HepG2 (cell line): ENCODE results near the gene HPDL. TPM values are rescaled to one million over a fixed set of nuclear protein-coding genes. Genes with fewer than 3 reads are reported as not detected.
A peak's percentile ranks its signal among the peaks of the same experiment; 100 is the strongest.

Experiments used
- ATAC-seq: fragments of 200-7000 bp; cut with Tn5 transposase; 3 replicates; pipeline ENCODE4 v1.9.1; 2020; ENCODE audit warnings: mild to moderate bottlenecking, moderate library complexity
- BruUV-seq: library from RNA; stranded (reverse); fragments of 400-500 nt; replicated peaks from 2 replicates; lab custom pipeline; 2021; lab: Mats Ljungman, UMichigan
- CTCF ChIA-PET: fragments of 300-600 bp; formaldehyde crosslinking; extraction: SDS; loops from one replicate; lab custom pipeline; 2021; ENCODE audit warnings: low total read pairs, inconsistent platforms, low intra/inter-chr PET ratio; lab: Yijun Ruan, JAX
- POLR2A ChIA-PET: fragments of 350-600 bp; sonication (Branson Sonifier 250); formaldehyde crosslinking; loops from one replicate; lab custom pipeline; 2020; ENCODE audit warnings: antibody characterized with exemption, inconsistent platforms; lab: Yijun Ruan, JAX
- DNase-seq: peaks from one replicate; pipeline ENCODE4 v3.0.0-alpha.2; 2015; ENCODE audit warnings: low spot score
- FAIRE-seq: peaks from 3 replicates; lab custom pipeline; 2011; peaks lifted over from hg19 to GRCh38; lab: Jason Lieb, UNC
- H2AFZ ChIP-seq: one replicate; pipeline ENCODE4 v1.6.1; 2011; ENCODE audit warnings: low read length, inconsistent platforms
- H3K27ac ChIP-seq: fragments of 300-600 bp; 3 replicates; pipeline ENCODE4 v1.8.0; 2011; ENCODE audit warnings: mixed run types, mild to moderate bottlenecking, mixed read lengths, low read length, inconsistent platforms; ENCODE audit not compliant: insufficient read depth; ENCODE audit errors: extremely low read length
- H3K27me3 ChIP-seq, 2 experiments: fragments of 200-600 bp in 1 of 2; 2 replicates in 1 of 2; 3 replicates in 1 of 2; pipeline versions ENCODE4 v1.6.0 to v1.8.0; 2011; ENCODE audit warnings: low read length in 2 of 2, mild to moderate bottlenecking in 2 of 2, moderate library complexity in 2 of 2, inconsistent platforms in 1 of 2; ENCODE audit not compliant: insufficient read depth in 2 of 2, control insufficient read depth in 1 of 2
- H3K36me3 ChIP-seq, 2 experiments: fragments of 200-600 bp in 1 of 2; replicated peaks in 1 of 2; 2 replicates in 1 of 2; 3 replicates in 1 of 2; pipeline versions ENCODE4 v1.5.1 to v1.8.0; 2011; ENCODE audit warnings: low read length in 2 of 2, inconsistent platforms in 1 of 2; ENCODE audit not compliant: insufficient read depth in 2 of 2, control insufficient read depth in 1 of 2
- H3K4me1 ChIP-seq: 2 replicates; pipeline ENCODE4 v1.5.1; 2012; ENCODE audit warnings: low read length, inconsistent platforms; ENCODE audit not compliant: insufficient read depth
- H3K4me2 ChIP-seq: 2 replicates; pipeline ENCODE4 v1.6.0; 2011; ENCODE audit warnings: low read depth, low read length, inconsistent platforms
- H3K4me3 ChIP-seq, 3 experiments: fragments of 200-600 bp in 1 of 3; sonication (generic), shearing (Covaris generic) in 1 of 3; replicated peaks in 1 of 3; 2 replicates each; pipeline ENCODE4 v1.5.1; 2011 to 2016; ENCODE audit warnings: low read length in 3 of 3, inconsistent platforms in 2 of 3, low read depth in 2 of 3, mild to moderate bottlenecking in 2 of 3, control low read depth in 1 of 3, mixed read lengths in 1 of 3; ENCODE audit not compliant: insufficient read depth in 1 of 3
- H3K79me2 ChIP-seq: one replicate; pipeline ENCODE4 v1.6.1; 2011; ENCODE audit warnings: low read length, inconsistent platforms; ENCODE audit not compliant: insufficient read depth
- H3K9ac ChIP-seq: 2 replicates; pipeline ENCODE4 v1.6.0; 2011; ENCODE audit warnings: mild to moderate bottlenecking, low read depth, low read length, inconsistent platforms; ENCODE audit not compliant: insufficient read depth
- H3K9me3 ChIP-seq: 2 replicates; pipeline ENCODE4 v1.5.1; 2012; ENCODE audit warnings: mild to moderate bottlenecking, low read length
- H4K20me1 ChIP-seq: 2 replicates; pipeline ENCODE4 v1.6.0; 2011; ENCODE audit warnings: inconsistent platforms, mild to moderate bottlenecking, low read length, moderate library complexity; ENCODE audit not compliant: insufficient read depth
- CHCHD3 ChIP-seq: sonication (generic); formaldehyde crosslinking; IDR thresholded peaks from 2 replicates; pipeline ENCODE4 v1.8.0; 2022; ENCODE audit warnings: mild to moderate bottlenecking, missing genetic modification reagents, moderate library complexity
- EEA1 ChIP-seq: sonication (generic); formaldehyde crosslinking; IDR thresholded peaks from 2 replicates; pipeline ENCODE4 v1.5.1; 2020; ENCODE audit warnings: mild to moderate bottlenecking, missing genetic modification reagents, borderline replicate concordance
- MAFF ChIP-seq: IDR thresholded peaks from 2 replicates; pipeline ENCODE4 v1.6.1; 2011; ENCODE audit warnings: low read depth, low read length, improper control_type of control experiment
- MAFK ChIP-seq, 2 experiments: IDR thresholded peaks in 1 of 2; conservative IDR thresholded peaks in 1 of 2; 2 replicates each; pipeline ENCODE4 v1.6.1; 2011; ENCODE audit warnings: improper control_type of control experiment in 2 of 2, low read length in 2 of 2
- MEF2D ChIP-seq: sonication (generic); formaldehyde crosslinking; IDR thresholded peaks from 2 replicates; pipeline ENCODE4 v1.5.1; 2020; ENCODE audit warnings: mild to moderate bottlenecking, missing genetic modification reagents
- MTA1 ChIP-seq: sonication (generic); formaldehyde crosslinking; IDR thresholded peaks from 2 replicates; pipeline ENCODE4 v1.4.0; 2020; ENCODE audit warnings: missing genetic modification reagents, mild to moderate bottlenecking, borderline replicate concordance
- MXD4 ChIP-seq: IDR thresholded peaks from 2 replicates; pipeline ENCODE4 v1.6.1; 2016; ENCODE audit warnings: mild to moderate bottlenecking, missing biosample characterization, missing genetic modification reagents
- NFE2L2 ChIP-seq: fragments of 150-350 bp; IDR thresholded peaks from 2 replicates; pipeline ENCODE4 v1.6.1; 2014; ENCODE audit warnings: low read length
- SP140L ChIP-seq: sonication (generic); formaldehyde crosslinking; IDR thresholded peaks from 2 replicates; pipeline ENCODE4 v1.4.0; 2020; ENCODE audit warnings: missing genetic modification reagents, borderline replicate concordance
- SRSF9 ChIP-seq: fragments of 200-400 bp; formaldehyde crosslinking; IDR thresholded peaks from 2 replicates; pipeline ENCODE4 v1.6.1; 2018; ENCODE audit warnings: borderline replicate concordance, mild to moderate bottlenecking, low read depth, low read length; ENCODE audit not compliant: insufficient read depth, poor library complexity, severe bottlenecking
- TRIM24 ChIP-seq: sonication (generic); formaldehyde crosslinking; IDR thresholded peaks from 2 replicates; pipeline ENCODE4 v1.8.0; 2022; ENCODE audit warnings: mild to moderate bottlenecking, missing genetic modification reagents
- ZNF451 ChIP-seq: sonication (generic); formaldehyde crosslinking; IDR thresholded peaks from 2 replicates; pipeline ENCODE4 v1.5.0; 2020; ENCODE audit warnings: mild to moderate bottlenecking, missing genetic modification reagents
- ZNF564 ChIP-seq: sonication (generic); formaldehyde crosslinking; IDR thresholded peaks from 2 replicates; pipeline ENCODE4 v1.8.1; 2023; ENCODE audit warnings: mild to moderate bottlenecking, missing genetic modification reagents
- ZNF572 ChIP-seq: sonication (generic); formaldehyde crosslinking; IDR thresholded peaks from 2 replicates; pipeline ENCODE4 v1.5.1; 2020; ENCODE audit warnings: mild to moderate bottlenecking, missing genetic modification reagents
- ZNF720 ChIP-seq: sonication (generic); formaldehyde crosslinking; IDR thresholded peaks from 2 replicates; pipeline ENCODE4 v1.4.0; 2020; ENCODE audit warnings: missing genetic modification reagents
- ZNF883 ChIP-seq: sonication (generic); formaldehyde crosslinking; IDR thresholded peaks from 2 replicates; pipeline ENCODE4 v1.5.1; 2020; ENCODE audit warnings: mild to moderate bottlenecking, missing genetic modification reagents; ENCODE audit errors: not compliant biosample characterization
- WGBS: methylation state at CpG from one replicate; pipeline ENCODE4 v1.1.6; 2017; ENCODE audit warnings: low lambda C conversion rate; 5-methylcytosine and 5-hydroxymethylcytosine counted together
- in situ Hi-C: cut with HindIII; loops from 2 replicates; pipeline ENCODE4 v1.10.0; 2017; ENCODE audit warnings: low pct_unique_long_range_greater_than_20kb; ENCODE audit not compliant: extremely low pct_ligation_motif_present
- intact Hi-C: fragments of 100-400 bp; cut with micrococcal nuclease; formaldehyde crosslinking; loops from one replicate; pipeline ENCODE4 v1.10.0; 2022; ENCODE audit not compliant: unreplicated experiment
- polyA plus RNA-seq, 8 experiments: library from polyadenylated mRNA; depleted of rRNA in 3 of 8; stranded (reverse) in 7 of 8; unstranded in 1 of 8; fragments of >200 nt; fragmentation: Illumina TruSeq in 4 of 8; extraction: Trizol in 4 of 8; gene quantifications; 2 replicates each; pipeline versions ENCODE4 v1.2.1 to v1.2.3, GENCODE V29; 2011 to 2016; ENCODE audit warnings: low read depth in 4 of 8, missing spikeins in 1 of 8, mixed read lengths in 1 of 8; ENCODE audit not compliant: insufficient read depth in 1 of 8
- total RNA-seq, 5 experiments: library from RNA; depleted of rRNA; stranded (reverse); fragments of >200 nt; fragmentation: Illumina TruSeq; extraction: Trizol; gene quantifications; 2 replicates each; pipeline ENCODE4 v1.2.3, GENCODE V29; 2016; ENCODE audit warnings: low read depth in 1 of 5

The HPDL gene
- total and polyA plus RNA-seq, 2 of the 13 experiments (the other 11 are each of a cell fraction or from before 2014, with no cell fraction given): not detected

DNA sequence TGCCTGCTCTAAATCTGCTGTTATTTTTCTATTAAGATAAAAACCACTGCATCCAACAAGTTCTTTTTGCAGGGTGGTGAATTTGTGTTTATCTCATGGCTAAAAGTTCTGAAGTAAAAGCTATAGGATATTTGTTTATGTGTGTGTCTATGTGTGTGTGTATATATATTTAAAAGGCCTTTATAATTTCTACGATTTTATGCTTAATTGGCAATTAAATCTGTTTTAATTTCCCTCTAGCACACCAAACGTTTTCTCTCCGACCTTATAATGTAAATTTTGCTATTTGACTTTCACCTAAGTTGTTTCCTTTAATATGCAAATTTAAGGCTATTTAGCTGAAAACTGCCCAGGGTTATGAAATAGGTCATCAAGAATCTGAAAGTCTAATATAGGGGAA, 19.8 kb upstream of the HPDL start:
- POLR2A ChIA-PET: interaction anchor here (6.3 kb wide), 1 partner anchor 31 kb away, joined by 159 read pairs; the partner anchor contains the start of genes MUTYH and TOE1
- no peaks in the 10 kb centered on the region for H3K36me3 ChIP-seq
- TF ChIP-seq MAFF: 0 out of 2 replicates have a peak, but pooled peaks have one; percentile 20
- no peak for TF ChIP-seq ZNF720 (CRISPR knock-in tag)
- peak; percentile 24 to 28; a peak in 2 of 4 replicates for TF ChIP-seq MAFK (conservative IDR thresholded peaks at IDR 0.05 in 1 of 2, IDR thresholded peaks at IDR 0.05 in 1 of 2; ENCODE audit: low read length in 2 of 2)
- no peak overlapping the region for H3K4me3 ChIP-seq
- H3K4me1 ChIP-seq: peaks cover 26% of the 10 kb centered on the region
- no peaks in the 10 kb centered on the region for H3K27me3 ChIP-seq
- DNase-seq: no peak
- no peak overlapping the region for H3K4me2 ChIP-seq
- CTCF ChIA-PET: no interaction called here
- no peak overlapping the region for H2AFZ ChIP-seq
- no peak for ATAC-seq
- intact Hi-C loops (loop anchor here (10.0 kb wide), 1 partner anchor 482 kb away; no protein-coding TSS in a partner anchor), in situ Hi-C loops (loop anchor here (10.0 kb wide), 1 partner anchor 472 kb away; no protein-coding TSS in a partner anchor)
- no peak for FAIRE-seq
- 53% methylated on average over 3 of the region's 3 CpGs for WGBS
- no peak overlapping the region for H3K27ac ChIP-seq
- H3K9ac ChIP-seq: no peak overlapping the region
- H4K20me1 ChIP-seq: no peaks in the 10 kb centered on the region
- BruUV-seq: no TSS peak
- H3K79me2 ChIP-seq: no peaks in the 10 kb centered on the region
- H3K9me3 ChIP-seq: no peaks in the 10 kb centered on the region

GRCh38 chr1:45314266-45314665, 12.4 kb upstream of the HPDL start:
- no peak for FAIRE-seq
- Histone ChIP-seq H3K9ac (no peak overlapping the region), H3K36me3 (no peaks in the 10 kb centered on the region), H2AFZ (no peak overlapping the region), H3K27ac (no peak overlapping the region), H3K9me3 (no peaks in the 10 kb centered on the region), H3K4me1 (peaks cover 6% of the 10 kb centered on the region), H3K27me3 (peaks cover 0 to 2% of the 10 kb centered on the region in 2 experiments; a peak in 1 of 5 replicates), H3K4me2 (no peak overlapping the region), H3K4me3 (no peak overlapping the region), H3K79me2 (no peaks in the 10 kb centered on the region), H4K20me1 (no peaks in the 10 kb centered on the region)
- BruUV-seq: no TSS peak
- TF ChIP-seq NFE2L2 (no peak), TRIM24 (CRISPR knock-in tag) (no peak), ZNF883 (no peak), MXD4 (no peak), CHCHD3 (CRISPR knock-in tag) (no peak), SRSF9 (no peak), ZNF572 (CRISPR knock-in tag) (no peak), MAFK (conservative IDR thresholded peaks at IDR 0.05 in 1 of 2, IDR thresholded peaks at IDR 0.05 in 1 of 2; ENCODE audit: low read length in 2 of 2) (peak; percentile 45 to 71; a peak in 3 of 4 replicates), MTA1 (CRISPR knock-in tag) (no peak), SP140L (CRISPR knock-in tag) (no peak), ZNF564 (CRISPR knock-in tag) (no peak), EEA1 (CRISPR knock-in tag) (no peak), MAFF (peak; percentile 55; the same call in 1 of the 2 replicates), MEF2D (CRISPR knock-in tag) (no peak), ZNF451 (CRISPR knock-in tag) (no peak)
- ATAC-seq: no peak
- ChIA-PET CTCF (no interaction called here), POLR2A (interaction anchor here (0.8 to 2.8 kb wide), 3 partner anchors 9 to 25 kb away, joined by 3 to 9 read pairs (median 4); partner anchors contain the start of genes MUTYH and TOE1)
- intact Hi-C loops: no loop called here
- WGBS: 44% methylated on average over 3 of the region's 3 CpGs
- DNase-seq: no peak
- in situ Hi-C loops: no loop called here
